GM23248 (cell line): ENCODE measurements around the gene CUL1.

Experiments used
- EZH2 ChIP-seq: fragments of 200-600 bp; sonication (generic); IDR thresholded peaks from 2 replicates; pipeline ENCODE4 v1.6.1; 2018; ENCODE audit warnings: antibody characterized with exemption, mild to moderate bottlenecking; ENCODE audit not compliant: insufficient read depth, poor library complexity, severe bottlenecking
- EZH2phosphoT487 ChIP-seq: fragments of 200-600 bp; sonication (generic); IDR thresholded peaks from 2 replicates; pipeline ENCODE4 v1.6.1; 2018; ENCODE audit warnings: antibody characterized with exemption, moderate library complexity, mild to moderate bottlenecking, low read depth; ENCODE audit not compliant: insufficient read depth

DNA sequence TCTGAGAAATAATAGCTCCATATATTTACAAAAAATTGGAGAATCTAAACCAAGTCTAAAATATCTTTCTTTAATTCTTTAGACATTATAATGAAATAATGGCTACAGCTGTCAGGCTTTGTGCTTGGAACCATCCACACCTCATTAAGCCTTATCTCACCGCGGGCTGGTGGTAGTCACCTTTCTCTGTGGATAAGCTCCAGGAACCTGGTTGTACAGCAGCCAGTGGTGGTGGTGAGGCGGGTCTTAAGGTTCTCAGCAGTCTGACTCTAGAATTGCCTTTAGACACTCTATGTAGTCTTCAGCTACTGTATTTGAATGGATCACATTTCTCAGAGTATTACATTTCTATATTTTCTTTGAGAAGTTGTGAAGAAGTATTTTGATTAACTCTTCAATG is 34.2 kb downstream of the CUL1 start:
- TF ChIP-seq EZH2phosphoT487 (no peak), EZH2 (no peak)
